Trophoblast cell (in vitro differentiated cells and primary cell): Measurements from ENCODE around the gene RBM46.

Source experiments
- DNase-seq, 2 donors: peaks; one replicate each; pipeline ENCODE4 v3.0.0-alpha.2; 2016
- H2AFZ ChIP-seq: 2 replicates; pipeline ENCODE4 v1.6.1; 2013; ENCODE audit warnings: low read length, moderate library complexity, mild to moderate bottlenecking; ENCODE audit not compliant: insufficient read depth, poor library complexity
- H2AK5ac ChIP-seq: 2 replicates; pipeline ENCODE4 v1.6.1; 2013; ENCODE audit warnings: mild to moderate bottlenecking, low read length
- H2BK120ac ChIP-seq: 2 replicates; pipeline ENCODE4 v1.6.1; 2013; ENCODE audit warnings: low read length, mild to moderate bottlenecking, moderate library complexity; ENCODE audit not compliant: insufficient read depth, poor library complexity
- H2BK12ac ChIP-seq: 2 replicates; pipeline ENCODE4 v1.6.1; 2013; ENCODE audit warnings: mild to moderate bottlenecking, low read length, moderate library complexity
- H2BK5ac ChIP-seq: 2 replicates; pipeline ENCODE4 v1.6.1; 2013; ENCODE audit warnings: low read length, low read depth, moderate library complexity, mild to moderate bottlenecking; ENCODE audit not compliant: poor library complexity
- H3K14ac ChIP-seq: 2 replicates; pipeline ENCODE4 v1.6.1; 2013; ENCODE audit warnings: mild to moderate bottlenecking, low read length
- H3K18ac ChIP-seq: 2 replicates; pipeline ENCODE4 v1.6.1; 2013; ENCODE audit warnings: mild to moderate bottlenecking, low read length
- H3K23ac ChIP-seq: 2 replicates; pipeline ENCODE4 v1.6.1; 2013; ENCODE audit warnings: low read length
- H3K27ac ChIP-seq: 2 replicates; pipeline ENCODE4 v1.5.1; 2013; ENCODE audit warnings: low read depth, mild to moderate bottlenecking, inconsistent platforms, low read length, moderate library complexity
- H3K27me3 ChIP-seq: 2 replicates; pipeline ENCODE4 v1.6.1; 2013; ENCODE audit warnings: inconsistent platforms, mild to moderate bottlenecking, low read length, moderate library complexity; ENCODE audit not compliant: insufficient read depth
- H3K36me3 ChIP-seq, 2 experiments: 1 replicate in 1 of 2; 2 replicates in 1 of 2; pipeline ENCODE4 v1.6.1; 2013; ENCODE audit warnings: low read length in 2 of 2, mild to moderate bottlenecking in 2 of 2, moderate library complexity in 1 of 2; ENCODE audit not compliant: insufficient read depth in 2 of 2, control insufficient read depth in 1 of 2
- H3K4ac ChIP-seq: 2 replicates; pipeline ENCODE4 v1.6.1; 2013; ENCODE audit warnings: low read depth, mild to moderate bottlenecking, low read length, moderate library complexity
- H3K4me1 ChIP-seq, 2 experiments: 1 replicate in 1 of 2; 2 replicates in 1 of 2; pipeline ENCODE4 v1.6.1; 2013; ENCODE audit warnings: low read length in 2 of 2, mild to moderate bottlenecking in 2 of 2, moderate library complexity in 1 of 2; ENCODE audit not compliant: insufficient read depth in 2 of 2, control insufficient read depth in 1 of 2
- H3K4me2 ChIP-seq: 2 replicates; pipeline ENCODE4 v1.6.1; 2013; ENCODE audit warnings: inconsistent platforms, mild to moderate bottlenecking, low read length, moderate library complexity
- H3K4me3 ChIP-seq: 2 replicates; pipeline ENCODE4 v1.5.1; 2013; ENCODE audit warnings: mild to moderate bottlenecking, low read depth, low read length, inconsistent platforms
- H3K79me1 ChIP-seq: one replicate; pipeline ENCODE4 v1.6.1; 2013; ENCODE audit warnings: low read length
- H3K79me2 ChIP-seq: 2 replicates; pipeline ENCODE4 v1.6.1; 2013; ENCODE audit warnings: low read length, mild to moderate bottlenecking; ENCODE audit not compliant: control insufficient read depth, insufficient read depth, poor library complexity
- H3K9ac ChIP-seq: 2 replicates; pipeline ENCODE4 v1.6.1; 2013; ENCODE audit warnings: mild to moderate bottlenecking, low read length
- H3K9me3 ChIP-seq: 2 replicates; pipeline ENCODE4 v1.6.1; 2013; ENCODE audit warnings: low read depth, mild to moderate bottlenecking, control low read depth, inconsistent platforms, low read length; ENCODE audit not compliant: insufficient read depth
- H4K12ac ChIP-seq: 2 replicates; pipeline ENCODE4 v1.6.1; 2013; ENCODE audit warnings: low read depth, mild to moderate bottlenecking, low read length, moderate library complexity
- H4K8ac ChIP-seq: 2 replicates; pipeline ENCODE4 v1.6.1; 2013; ENCODE audit warnings: low read depth, mild to moderate bottlenecking, low read length, moderate library complexity
- H4K91ac ChIP-seq: one replicate; pipeline ENCODE4 v1.6.1; 2013; ENCODE audit warnings: low read depth, mild to moderate bottlenecking, low read length, moderate library complexity
- WGBS: extraction: QIAGEN DNeasy Blood & Tissue Kit; methylation state at CpG from one replicate; pipeline ENCODE4 v1.1.7; 2013; ENCODE audit warnings: missing lambda C conversion rate; ENCODE audit not compliant: insufficient read length, insufficient coverage; ENCODE audit errors: extremely low coverage; 5-methylcytosine and 5-hydroxymethylcytosine counted together

Gene RBM46

GRCh38 chr4:154858166-154858565 lies 77.1 kb downstream of the RBM46 start:
- no peak overlapping the region for H4K91ac ChIP-seq
- no CpG with 5 or more reads among the region's 1 CpG for WGBS
- no peaks in the 10 kb centered on the region for H3K79me2 ChIP-seq
- no peaks in the 10 kb centered on the region for H3K4me1 ChIP-seq
- no peaks in the 10 kb centered on the region for H3K36me3 ChIP-seq
- peaks cover 3% of the 10 kb centered on the region for H3K9me3 ChIP-seq
- H4K12ac ChIP-seq, result no peak overlapping the region
- H3K4ac ChIP-seq, result no peak overlapping the region
- no peak for DNase-seq
- H2BK120ac ChIP-seq, result no peak overlapping the region
- peak overlapping the region; percentile 25 for H2AFZ ChIP-seq
- no peak overlapping the region for H4K8ac ChIP-seq
- H3K14ac ChIP-seq, result no peak overlapping the region
- H2AK5ac ChIP-seq, result no peak overlapping the region
- H2BK5ac ChIP-seq, result no peak overlapping the region
- H3K23ac ChIP-seq, result no peak overlapping the region
- H3K9ac ChIP-seq, result no peak overlapping the region
- H3K27ac ChIP-seq, result no peak overlapping the region
- H3K79me1 ChIP-seq, result no peaks in the 10 kb centered on the region
- H3K27me3 ChIP-seq, result no peaks in the 10 kb centered on the region
- no peak overlapping the region for H3K4me2 ChIP-seq
- H3K18ac ChIP-seq, result no peak overlapping the region
- no peak overlapping the region for H2BK12ac ChIP-seq
- H3K4me3 ChIP-seq, result no peak overlapping the region

GRCh38 chr4:154868414-154869194 lies 87.5 kb downstream of the RBM46 start:
- Histone ChIP-seq H4K91ac (no peak overlapping the region), H3K9me3 (no peaks in the 10 kb centered on the region), H3K4ac (no peak overlapping the region), H3K4me1 (no peaks in the 10 kb centered on the region), H3K23ac (no peak overlapping the region), H3K14ac (no peak overlapping the region), H3K27me3 (no peaks in the 10 kb centered on the region), H2AK5ac (no peak overlapping the region), H3K79me2 (no peaks in the 10 kb centered on the region), H2AFZ (no peak overlapping the region), H2BK12ac (no peak overlapping the region), H2BK120ac (no peak overlapping the region), H3K4me2 (no peak overlapping the region), H4K12ac (no peak overlapping the region), H4K8ac (no peak overlapping the region), H3K18ac (no peak overlapping the region), H3K9ac (no peak overlapping the region), H3K79me1 (no peaks in the 10 kb centered on the region), H3K27ac (no peak overlapping the region), H2BK5ac (no peak overlapping the region), H3K4me3 (no peak overlapping the region), H3K36me3 (no peaks in the 10 kb centered on the region)
- no peak for DNase-seq
- WGBS, result no CpG with 5 or more reads among the region's 7 CpGs

GRCh38 chr4:154869301-154869700 lies 88.2 kb downstream of the RBM46 start:
- Histone ChIP-seq H3K4ac (no peak overlapping the region), H3K23ac (no peak overlapping the region), H3K18ac (no peak overlapping the region), H3K14ac (no peak overlapping the region), H3K4me3 (no peak overlapping the region), H3K27me3 (no peaks in the 10 kb centered on the region), H2BK12ac (no peak overlapping the region), H3K79me1 (no peaks in the 10 kb centered on the region), H3K36me3 (no peaks in the 10 kb centered on the region), H3K4me1 (no peaks in the 10 kb centered on the region), H3K79me2 (no peaks in the 10 kb centered on the region), H3K27ac (no peak overlapping the region), H3K9me3 (no peaks in the 10 kb centered on the region), H3K9ac (no peak overlapping the region), H4K12ac (no peak overlapping the region), H4K8ac (no peak overlapping the region), H2AFZ (no peak overlapping the region), H3K4me2 (no peak overlapping the region), H2BK5ac (no peak overlapping the region), H2BK120ac (no peak overlapping the region), H4K91ac (no peak overlapping the region), H2AK5ac (no peak overlapping the region)
- WGBS, result no CpG with 5 or more reads among the region's 3 CpGs
- no peak for DNase-seq

- Histone ChIP-seq H3K9me3 (no peaks in the 10 kb centered on the region), H3K4ac (no peak overlapping the region), H3K27me3 (no peaks in the 10 kb centered on the region), H2BK12ac (no peak overlapping the region), H3K4me2 (no peak overlapping the region), H4K12ac (no peak overlapping the region), H3K79me1 (no peaks in the 10 kb centered on the region), H3K79me2 (no peaks in the 10 kb centered on the region), H3K4me1 (no peaks in the 10 kb centered on the region), H3K36me3 (no peaks in the 10 kb centered on the region), H3K4me3 (no peak overlapping the region), H3K9ac (no peak overlapping the region), H4K8ac (no peak overlapping the region), H4K91ac (no peak overlapping the region), H3K27ac (no peak overlapping the region), H2AFZ (no peak overlapping the region), H2BK5ac (no peak overlapping the region), H3K23ac (no peak overlapping the region), H2AK5ac (no peak overlapping the region), H3K14ac (no peak overlapping the region), H2BK120ac (no peak overlapping the region), H3K18ac (no peak overlapping the region)
- no peak for DNase-seq
Observed at GRCh38 chr4:154872198-154872597, 91.1 kb downstream of the RBM46 start.
